CD4-positive, alpha-beta T cell treated with Interleukin-6 for 4 hours (primary cell): Measurements from ENCODE around the gene CATSPER2.
"Not testable (repeated sequence)": the region's sequence is repeated elsewhere in the genome, so short reads cannot be mapped to it uniquely, and the experiment has no call there.

Experiments used
- DNase-seq: peaks from one replicate; pipeline ENCODE4 v3.0.0-alpha.2; 2020; ENCODE audit warnings: mixed read lengths

The CATSPER2 gene

GRCh38 chr15:43648649-43649429, at the start of gene CATSPER2:
Gene CATSPER2, minus strand, starts transcription at chr15:43648844. Its CDS starts 783 bp downstream, at chr15:43648061.
- DNase-seq: no peak

- DNase-seq: not testable (repeated sequence)
Observed at GRCh38 chr15:43693148-43694022, 44.7 kb upstream of the CATSPER2 start, which contains the start of gene CKMT1A. Gene CKMT1A, plus strand, starts transcription at chr15:43693859. Its CDS starts 192 bp downstream, at chr15:43694051.

- not testable (repeated sequence) for DNase-seq
Observed at GRCh38 chr15:43692679-43693078, 44.0 kb upstream of the CATSPER2 start.

- DNase-seq: not testable (repeated sequence)
Observed at GRCh38 chr15:43689604-43690301, 41.1 kb upstream of the CATSPER2 start.

GRCh38 chr15:43674175-43674574, 25.5 kb upstream of the CATSPER2 start:
- DNase-seq: not testable (repeated sequence)

GRCh38 chr15:43666177-43666576, 17.5 kb upstream of the CATSPER2 start:
- not testable (repeated sequence) for DNase-seq

GRCh38 chr15:43663333-43663732, 14.7 kb upstream of the CATSPER2 start:
- not testable (repeated sequence) for DNase-seq

GRCh38 chr15:43662293-43662692, 13.6 kb upstream of the CATSPER2 start:
- not testable (repeated sequence) for DNase-seq

GRCh38 chr15:43659727-43660126, 11.1 kb upstream of the CATSPER2 start:
- not testable (repeated sequence) for DNase-seq

- DNase-seq: not testable (repeated sequence)
Observed at GRCh38 chr15:43649430-43649926, 834 bp upstream of the CATSPER2 start.

- not testable (repeated sequence) for DNase-seq
Observed at GRCh38 chr15:43638464-43639204, 10.0 kb downstream of the CATSPER2 start.

GRCh38 chr15:43626937-43627336, 21.7 kb downstream of the CATSPER2 start:
- not testable (repeated sequence) for DNase-seq

GRCh38 chr15:43625106-43625505, 23.5 kb downstream of the CATSPER2 start:
- no peak for DNase-seq

- not testable (repeated sequence) for DNase-seq
Observed at GRCh38 chr15:43622068-43622799, 26.4 kb downstream of the CATSPER2 start.

GRCh38 chr15:43618700-43619099, 29.9 kb downstream of the CATSPER2 start, which contains the start of gene STRC:
Gene STRC, minus strand, starts transcription at chr15:43618800. Its CDS starts 78 bp downstream, at chr15:43618722.
- DNase-seq: not testable (repeated sequence)

GRCh38 chr15:43617750-43618149, 30.9 kb downstream of the CATSPER2 start:
- DNase-seq: not testable (repeated sequence)

GRCh38 chr15:43602233-43602632, 46.4 kb downstream of the CATSPER2 start:
- not testable (repeated sequence) for DNase-seq

- DNase-seq: not testable (repeated sequence)
Observed at GRCh38 chr15:43600200-43600599, 48.4 kb downstream of the CATSPER2 start.

- DNase-seq: not testable (repeated sequence)
Observed at GRCh38 chr15:43599131-43599530, 49.5 kb downstream of the CATSPER2 start.

GRCh38 chr15:43593328-43594190, 55.1 kb downstream of the CATSPER2 start, which contains the start of gene CKMT1B:
Gene CKMT1B, plus strand, starts transcription at chr15:43594027. Its CDS starts 192 bp downstream, at chr15:43594219.
- not testable (repeated sequence) for DNase-seq
